ENCODE results near the gene FLCN. TPM values are rescaled to one million over a fixed set of nuclear protein-coding genes. Genes with fewer than 3 reads are reported as not detected.

The FLCN gene
- total and polyA plus RNA-seq, 2 donors (not counting 1 experiment from before 2014, with no cell fraction given): 16.4 to 68.5 TPM

DNA sequence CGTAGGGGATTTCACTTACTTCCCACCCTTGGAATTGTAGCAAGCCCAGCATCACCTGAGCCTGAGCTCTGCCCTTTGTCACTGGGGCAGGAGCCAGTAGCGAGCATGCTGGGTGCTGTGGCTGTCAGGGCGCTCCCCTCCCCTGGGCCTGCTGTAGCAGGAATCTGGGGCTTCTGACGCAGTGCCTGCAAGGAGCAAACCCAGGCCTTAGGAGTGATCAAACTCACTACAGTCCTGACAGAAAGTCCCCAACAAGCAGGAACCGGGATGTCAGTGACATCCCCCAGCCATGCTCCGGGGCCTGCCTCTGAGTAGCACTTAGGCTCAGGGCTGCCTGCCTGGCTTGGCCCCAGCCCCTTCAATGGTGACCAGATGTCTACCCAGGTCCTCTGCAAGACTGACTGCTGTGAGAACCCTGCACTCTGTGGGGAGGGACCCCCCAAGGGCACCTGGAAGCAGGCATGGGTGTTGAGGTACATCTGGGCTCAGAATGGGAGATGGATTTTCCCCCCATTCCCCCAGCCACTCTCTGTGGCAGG lies 54.3 kb downstream of the FLCN start:
- no peak overlapping the region for H3K4me2 ChIP-seq (ENCODE audit: extremely low read depth, insufficient read depth, low read length)
- TF ChIP-seq, protein P1, sequence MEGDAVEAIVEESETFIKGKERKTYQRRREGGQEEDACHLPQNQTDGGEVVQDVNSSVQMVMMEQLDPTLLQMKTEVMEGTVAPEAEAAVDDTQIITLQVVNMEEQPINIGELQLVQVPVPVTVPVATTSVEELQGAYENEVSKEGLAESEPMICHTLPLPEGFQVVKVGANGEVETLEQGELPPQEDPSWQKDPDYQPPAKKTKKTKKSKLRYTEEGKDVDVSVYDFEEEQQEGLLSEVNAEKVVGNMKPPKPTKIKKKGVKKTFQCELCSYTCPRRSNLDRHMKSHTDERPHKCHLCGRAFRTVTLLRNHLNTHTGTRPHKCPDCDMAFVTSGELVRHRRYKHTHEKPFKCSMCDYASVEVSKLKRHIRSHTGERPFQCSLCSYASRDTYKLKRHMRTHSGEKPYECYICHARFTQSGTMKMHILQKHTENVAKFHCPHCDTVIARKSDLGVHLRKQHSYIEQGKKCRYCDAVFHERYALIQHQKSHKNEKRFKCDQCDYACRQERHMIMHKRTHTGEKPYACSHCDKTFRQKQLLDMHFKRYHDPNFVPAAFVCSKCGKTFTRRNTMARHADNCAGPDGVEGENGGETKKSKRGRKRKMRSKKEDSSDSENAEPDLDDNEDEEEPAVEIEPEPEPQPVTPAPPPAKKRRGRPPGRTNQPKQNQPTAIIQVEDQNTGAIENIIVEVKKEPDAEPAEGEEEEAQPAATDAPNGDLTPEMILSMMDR (conservative IDR thresholded peaks at IDR 0.05 in 1 of 2, IDR thresholded peaks at IDR 0.05 in 1 of 2; ENCODE audit: low read depth in 1 of 2, low read length in 2 of 2): no peak
- no peak for TF ChIP-seq EZH2 (IDR thresholded peaks at IDR 0.05; ENCODE audit: low read length, missing control alignments)
- H3K27me3 ChIP-seq (ENCODE audit: control insufficient read depth, insufficient read depth, low read length): no peaks in the 10 kb centered on the region
- no peaks in the 10 kb centered on the region for H3K79me2 ChIP-seq (ENCODE audit: control insufficient read depth, insufficient read depth, low read length)
- H3K4me3 ChIP-seq (replicated peaks in 1 of 4; ENCODE audit: control extremely low read depth in 1 of 4, insufficient read depth in 1 of 4, low read depth in 3 of 4, low read length in 4 of 4): no peak overlapping the region
- H3K9ac ChIP-seq (ENCODE audit: insufficient read depth, low read length): no peak overlapping the region
- H2AFZ ChIP-seq (ENCODE audit: low read length): no peak overlapping the region
- H3K4me1 ChIP-seq (ENCODE audit: control insufficient read depth, extremely low read depth, insufficient read depth, low read length): peaks cover 4% of the 10 kb centered on the region
- DNase-seq (ENCODE audit: low read depth in 2 of 2): no peak
- peaks cover 20% of the 10 kb centered on the region for H3K36me3 ChIP-seq (ENCODE audit: control insufficient read depth, insufficient read depth, low read length)
- H3K9me3 ChIP-seq (ENCODE audit: control insufficient read depth, insufficient read depth, low read depth, low read length): no peaks in the 10 kb centered on the region
- H4K20me1 ChIP-seq (ENCODE audit: control insufficient read depth, extremely low read depth, insufficient read depth, low read length): no peaks in the 10 kb centered on the region
- no peak overlapping the region for H3K27ac ChIP-seq (ENCODE audit: insufficient read depth, low read length)

DNA sequence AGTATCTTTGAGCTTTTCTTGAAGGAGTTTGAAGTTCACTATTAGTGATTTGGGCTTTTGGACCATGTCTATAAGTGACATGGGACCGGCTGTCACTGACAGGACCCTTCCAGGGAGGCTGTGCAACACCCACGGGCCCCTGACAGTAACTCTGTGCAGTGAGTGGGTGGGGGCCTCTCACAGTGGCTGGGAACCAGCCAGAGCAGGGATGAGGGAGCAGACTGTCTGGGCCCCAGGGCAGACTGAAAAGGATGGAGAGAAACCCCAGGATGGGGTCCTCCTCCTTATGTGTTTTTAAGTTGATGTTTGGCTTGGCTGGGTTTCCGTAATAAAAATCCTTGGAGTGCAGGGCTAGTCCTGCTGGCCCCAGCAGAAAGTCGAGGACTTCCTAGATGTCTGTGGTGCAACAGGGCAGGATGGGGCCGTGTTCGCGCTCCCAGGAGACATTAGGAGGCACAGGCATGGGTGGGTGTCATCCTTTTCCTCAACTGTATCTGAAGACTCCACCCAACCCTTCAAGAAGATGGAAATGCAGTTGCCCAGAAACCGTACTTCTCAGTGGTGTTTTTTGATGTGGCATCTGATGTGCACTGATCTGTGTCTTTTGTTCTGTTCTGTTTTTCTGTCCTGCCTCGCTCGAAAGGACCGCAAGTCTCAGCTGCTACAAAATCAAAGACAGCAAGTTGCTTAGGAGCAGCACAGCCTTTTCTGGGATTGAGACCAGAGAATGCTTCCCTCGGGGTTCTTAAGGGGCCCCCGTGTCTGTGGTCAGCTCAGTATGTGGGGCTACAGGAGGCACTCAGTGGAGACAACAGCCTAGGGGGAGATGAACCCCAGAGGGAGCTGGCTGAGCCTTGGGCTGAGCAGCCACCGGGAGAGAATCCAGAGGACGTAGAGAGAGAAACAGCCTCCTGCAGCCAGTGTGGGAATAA lies 55.0 kb downstream of the FLCN start:
- Histone ChIP-seq H3K4me2 (ENCODE audit: extremely low read depth, insufficient read depth, low read length) (no peak overlapping the region), H2AFZ (ENCODE audit: low read length) (no peak overlapping the region), H3K36me3 (ENCODE audit: control insufficient read depth, insufficient read depth, low read length) (peaks cover 24% of the 10 kb centered on the region), H3K9me3 (ENCODE audit: control insufficient read depth, insufficient read depth, low read depth, low read length) (no peaks in the 10 kb centered on the region), H4K20me1 (ENCODE audit: control insufficient read depth, extremely low read depth, insufficient read depth, low read length) (no peaks in the 10 kb centered on the region), H3K27ac (ENCODE audit: insufficient read depth, low read length) (no peak overlapping the region), H3K79me2 (ENCODE audit: control insufficient read depth, insufficient read depth, low read length) (no peaks in the 10 kb centered on the region), H3K27me3 (ENCODE audit: control insufficient read depth, insufficient read depth, low read length) (no peaks in the 10 kb centered on the region), H3K4me3 (replicated peaks in 1 of 4; ENCODE audit: control extremely low read depth in 1 of 4, insufficient read depth in 1 of 4, low read depth in 3 of 4, low read length in 4 of 4) (no peak overlapping the region), H3K9ac (ENCODE audit: insufficient read depth, low read length) (no peak overlapping the region), H3K4me1 (ENCODE audit: control insufficient read depth, extremely low read depth, insufficient read depth, low read length) (peaks cover 4% of the 10 kb centered on the region)
- DNase-seq (ENCODE audit: low read depth in 2 of 2): no peak
- TF ChIP-seq, protein P1 (conservative IDR thresholded peaks at IDR 0.05 in 1 of 2, IDR thresholded peaks at IDR 0.05 in 1 of 2; ENCODE audit: low read depth in 1 of 2, low read length in 2 of 2): no peak
- no peak for TF ChIP-seq EZH2 (IDR thresholded peaks at IDR 0.05; ENCODE audit: low read length, missing control alignments)

DNA sequence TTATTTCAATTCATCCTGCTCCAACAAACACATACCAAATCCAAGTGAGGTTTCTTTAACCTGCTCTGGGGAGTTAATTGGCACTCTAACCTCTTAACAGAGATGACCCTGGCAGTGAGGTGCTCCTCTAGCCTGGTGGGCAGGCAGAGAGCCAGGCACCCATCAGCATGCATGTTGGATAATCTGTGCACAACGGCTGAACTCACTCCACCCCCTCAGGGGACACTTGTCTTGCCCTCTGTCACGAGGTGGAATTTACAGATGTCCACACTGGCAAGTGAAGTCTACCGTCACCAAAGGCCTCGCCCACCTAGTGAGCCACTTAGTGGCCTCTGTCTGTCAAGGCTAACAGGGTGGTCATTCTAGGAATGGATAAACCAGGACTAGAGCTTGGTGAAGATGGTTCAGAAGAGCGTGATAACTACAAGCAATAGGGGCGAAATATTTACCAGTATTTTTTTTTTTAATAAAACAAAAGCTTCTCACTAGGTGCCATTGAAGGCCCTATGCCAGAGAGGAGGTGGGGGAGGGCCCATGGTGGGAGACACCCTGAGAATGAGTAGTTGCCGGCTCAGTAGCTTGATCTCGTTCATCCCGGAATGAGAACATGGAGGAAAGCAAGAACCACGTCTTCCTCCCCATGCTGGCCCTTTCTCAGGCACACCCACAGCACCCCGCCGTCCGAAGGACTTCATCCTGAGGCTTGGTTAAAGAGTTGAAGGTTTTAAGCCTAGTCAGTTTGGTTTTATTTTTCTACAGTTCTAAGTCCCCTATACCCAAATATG lies 56.0 kb downstream of the FLCN start:
- no peak overlapping the region for H3K4me3 ChIP-seq (replicated peaks in 1 of 4; ENCODE audit: control extremely low read depth in 1 of 4, insufficient read depth in 1 of 4, low read depth in 3 of 4, low read length in 4 of 4)
- H4K20me1 ChIP-seq (ENCODE audit: control insufficient read depth, extremely low read depth, insufficient read depth, low read length): no peaks in the 10 kb centered on the region
- no peak overlapping the region for H3K9ac ChIP-seq (ENCODE audit: insufficient read depth, low read length)
- DNase-seq (ENCODE audit: low read depth in 2 of 2): no peak
- H3K79me2 ChIP-seq (ENCODE audit: control insufficient read depth, insufficient read depth, low read length): no peaks in the 10 kb centered on the region
- no peaks in the 10 kb centered on the region for H3K9me3 ChIP-seq (ENCODE audit: control insufficient read depth, insufficient read depth, low read depth, low read length)
- peaks cover under 1% of the 10 kb centered on the region for H3K4me1 ChIP-seq (ENCODE audit: control insufficient read depth, extremely low read depth, insufficient read depth, low read length)
- no peak for TF ChIP-seq EZH2 (IDR thresholded peaks at IDR 0.05; ENCODE audit: low read length, missing control alignments)
- TF ChIP-seq, protein P1 (conservative IDR thresholded peaks at IDR 0.05 in 1 of 2, IDR thresholded peaks at IDR 0.05 in 1 of 2; ENCODE audit: low read depth in 1 of 2, low read length in 2 of 2): no peak
- no peak overlapping the region for H3K27ac ChIP-seq (ENCODE audit: insufficient read depth, low read length)
- H2AFZ ChIP-seq (ENCODE audit: low read length): no peak overlapping the region
- H3K36me3 ChIP-seq (ENCODE audit: control insufficient read depth, insufficient read depth, low read length): peaks cover 29% of the 10 kb centered on the region
- no peak overlapping the region for H3K4me2 ChIP-seq (ENCODE audit: extremely low read depth, insufficient read depth, low read length)
- H3K27me3 ChIP-seq (ENCODE audit: control insufficient read depth, insufficient read depth, low read length): no peaks in the 10 kb centered on the region
